ENCODE data around the gene G3BP1.

G3BP1 gene

DNA sequence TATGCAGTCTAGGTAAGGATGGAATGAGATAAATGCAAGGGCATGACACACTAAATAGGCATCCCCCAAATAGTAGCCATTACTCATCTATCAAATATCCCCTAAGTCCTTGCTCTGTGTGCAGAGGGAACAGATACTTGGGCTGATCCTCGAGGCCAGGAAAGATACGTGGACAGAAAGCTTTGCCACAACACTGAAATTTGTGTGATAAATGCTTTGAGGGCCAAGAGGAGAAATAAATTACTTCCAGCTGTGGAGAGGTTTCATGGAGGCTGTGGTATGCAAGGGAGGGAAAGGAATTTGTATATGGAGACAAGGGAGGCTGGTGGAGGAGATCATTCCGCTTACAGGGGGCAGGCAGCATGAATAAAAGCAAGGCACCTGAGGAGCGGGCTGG lies 31.8 kb upstream of the G3BP1 start:
- TF ChIP-seq NFIC (IDR thresholded peaks at IDR 0.05) (no peak), YY1 (IDR thresholded peaks at IDR 0.05; ENCODE audit: low read depth) (no peak), FOXM1 (IDR thresholded peaks at IDR 0.05; ENCODE audit: borderline replicate concordance, low read depth) (no peak), CEBPB (IDR thresholded peaks at IDR 0.05) (no peak), TCF12 (IDR thresholded peaks at IDR 0.05; ENCODE audit: low read depth) (no peak), EGR1 (IDR thresholded peaks at IDR 0.05) (no peak), EP300 (IDR thresholded peaks at IDR 0.05; ENCODE audit: borderline replicate concordance) (no peak), CREB1 (IDR thresholded peaks at IDR 0.05; ENCODE audit: low read depth) (no peak), ZBTB7A (IDR thresholded peaks at IDR 0.05; ENCODE audit: low read depth) (no peak), TEAD4 (IDR thresholded peaks at IDR 0.05) (no peak), RAD21 (IDR thresholded peaks at IDR 0.05; ENCODE audit: low read depth) (no peak)
- TF ChIP-seq, protein P1, sequence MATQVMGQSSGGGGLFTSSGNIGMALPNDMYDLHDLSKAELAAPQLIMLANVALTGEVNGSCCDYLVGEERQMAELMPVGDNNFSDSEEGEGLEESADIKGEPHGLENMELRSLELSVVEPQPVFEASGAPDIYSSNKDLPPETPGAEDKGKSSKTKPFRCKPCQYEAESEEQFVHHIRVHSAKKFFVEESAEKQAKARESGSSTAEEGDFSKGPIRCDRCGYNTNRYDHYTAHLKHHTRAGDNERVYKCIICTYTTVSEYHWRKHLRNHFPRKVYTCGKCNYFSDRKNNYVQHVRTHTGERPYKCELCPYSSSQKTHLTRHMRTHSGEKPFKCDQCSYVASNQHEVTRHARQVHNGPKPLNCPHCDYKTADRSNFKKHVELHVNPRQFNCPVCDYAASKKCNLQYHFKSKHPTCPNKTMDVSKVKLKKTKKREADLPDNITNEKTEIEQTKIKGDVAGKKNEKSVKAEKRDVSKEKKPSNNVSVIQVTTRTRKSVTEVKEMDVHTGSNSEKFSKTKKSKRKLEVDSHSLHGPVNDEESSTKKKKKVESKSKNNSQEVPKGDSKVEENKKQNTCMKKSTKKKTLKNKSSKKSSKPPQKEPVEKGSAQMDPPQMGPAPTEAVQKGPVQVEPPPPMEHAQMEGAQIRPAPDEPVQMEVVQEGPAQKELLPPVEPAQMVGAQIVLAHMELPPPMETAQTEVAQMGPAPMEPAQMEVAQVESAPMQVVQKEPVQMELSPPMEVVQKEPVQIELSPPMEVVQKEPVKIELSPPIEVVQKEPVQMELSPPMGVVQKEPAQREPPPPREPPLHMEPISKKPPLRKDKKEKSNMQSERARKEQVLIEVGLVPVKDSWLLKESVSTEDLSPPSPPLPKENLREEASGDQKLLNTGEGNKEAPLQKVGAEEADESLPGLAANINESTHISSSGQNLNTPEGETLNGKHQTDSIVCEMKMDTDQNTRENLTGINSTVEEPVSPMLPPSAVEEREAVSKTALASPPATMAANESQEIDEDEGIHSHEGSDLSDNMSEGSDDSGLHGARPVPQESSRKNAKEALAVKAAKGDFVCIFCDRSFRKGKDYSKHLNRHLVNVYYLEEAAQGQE (IDR thresholded peaks at IDR 0.05; ENCODE audit: low read depth): no peak
- TF ChIP-seq, protein P2, sequence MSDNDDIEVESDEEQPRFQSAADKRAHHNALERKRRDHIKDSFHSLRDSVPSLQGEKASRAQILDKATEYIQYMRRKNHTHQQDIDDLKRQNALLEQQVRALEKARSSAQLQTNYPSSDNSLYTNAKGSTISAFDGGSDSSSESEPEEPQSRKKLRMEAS (IDR thresholded peaks at IDR 0.05): no peak

DNA sequence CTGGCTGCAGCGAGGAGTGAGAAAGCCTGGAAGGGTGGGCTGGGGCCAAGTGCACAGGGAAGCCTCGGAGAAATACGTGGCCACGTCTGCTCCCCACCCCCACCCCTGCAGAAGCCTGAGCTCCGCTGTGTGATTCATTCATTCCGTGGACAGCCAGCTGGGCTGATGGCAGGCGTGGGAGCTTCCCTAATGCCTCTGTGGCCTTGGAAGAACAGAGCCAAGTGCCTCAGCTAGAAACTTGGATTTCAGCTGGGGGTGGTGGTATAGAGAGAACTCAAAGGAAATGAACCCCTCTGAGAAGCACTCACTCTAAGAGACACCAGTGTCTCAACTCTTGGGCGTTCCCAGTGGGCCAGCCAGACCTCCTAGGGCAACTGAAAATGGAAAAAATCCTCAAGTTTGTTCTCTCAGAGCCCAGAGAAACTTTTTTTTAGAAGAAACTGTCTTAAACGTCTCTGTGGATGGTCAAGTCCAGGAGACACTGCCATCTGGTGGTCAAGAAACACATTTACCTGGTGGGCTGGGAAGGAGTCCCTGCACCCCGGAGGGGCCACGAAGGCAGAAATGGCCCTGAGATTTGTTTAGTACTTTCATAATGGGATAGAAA lies 31.3 kb upstream of the G3BP1 start:
- TF ChIP-seq, protein P3, sequence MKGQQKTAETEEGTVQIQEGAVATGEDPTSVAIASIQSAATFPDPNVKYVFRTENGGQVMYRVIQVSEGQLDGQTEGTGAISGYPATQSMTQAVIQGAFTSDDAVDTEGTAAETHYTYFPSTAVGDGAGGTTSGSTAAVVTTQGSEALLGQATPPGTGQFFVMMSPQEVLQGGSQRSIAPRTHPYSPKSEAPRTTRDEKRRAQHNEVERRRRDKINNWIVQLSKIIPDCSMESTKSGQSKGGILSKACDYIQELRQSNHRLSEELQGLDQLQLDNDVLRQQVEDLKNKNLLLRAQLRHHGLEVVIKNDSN (IDR thresholded peaks at IDR 0.05): no peak
- TF ChIP-seq, protein P2 (IDR thresholded peaks at IDR 0.05): no peak
- TF ChIP-seq CEBPB (IDR thresholded peaks at IDR 0.05) (no peak), YY1 (IDR thresholded peaks at IDR 0.05; ENCODE audit: low read depth) (no peak), NFIC (IDR thresholded peaks at IDR 0.05) (no peak), CREB1 (IDR thresholded peaks at IDR 0.05; ENCODE audit: low read depth) (no peak), TEAD4 (IDR thresholded peaks at IDR 0.05) (no peak), ZBTB7A (IDR thresholded peaks at IDR 0.05; ENCODE audit: low read depth) (peak; percentile 72; the same call in 1 of the 2 replicates), EP300 (IDR thresholded peaks at IDR 0.05; ENCODE audit: borderline replicate concordance) (no peak), RAD21 (IDR thresholded peaks at IDR 0.05; ENCODE audit: low read depth) (peak; percentile 77), EGR1 (IDR thresholded peaks at IDR 0.05) (no peak), TCF12 (IDR thresholded peaks at IDR 0.05; ENCODE audit: low read depth) (0 out of 2 replicates have a peak, but pooled peaks have one; percentile 25), TAF1 (IDR thresholded peaks at IDR 0.05; ENCODE audit: low read depth) (no peak), FOXM1 (IDR thresholded peaks at IDR 0.05; ENCODE audit: borderline replicate concordance, low read depth) (no peak)
- TF ChIP-seq, protein P1 (IDR thresholded peaks at IDR 0.05; ENCODE audit: low read depth): no peak

DNA sequence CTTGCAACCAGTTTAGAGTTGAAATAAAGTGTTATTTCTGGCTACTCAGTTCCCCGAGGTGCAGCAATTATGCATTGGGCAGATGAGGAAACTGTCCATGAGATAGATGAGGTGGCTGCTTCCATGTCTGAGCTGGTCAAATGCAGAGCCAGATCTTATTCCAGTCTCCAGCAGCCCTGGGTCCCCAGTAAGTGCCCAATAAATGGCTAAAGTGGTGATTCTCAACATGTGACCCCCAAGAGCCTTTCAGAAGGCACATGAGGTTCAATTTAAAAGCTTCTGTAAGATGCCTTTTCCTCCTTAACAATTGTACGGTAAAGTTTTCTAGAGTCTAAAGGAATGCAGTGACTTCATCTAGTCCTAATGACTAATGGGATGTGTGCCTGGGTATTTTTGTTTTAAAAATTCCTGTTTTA lies 30.8 kb upstream of the G3BP1 start:
- TF ChIP-seq, protein P2 (IDR thresholded peaks at IDR 0.05): no peak
- TF ChIP-seq, protein P1 (IDR thresholded peaks at IDR 0.05; ENCODE audit: low read depth): no peak
- TF ChIP-seq CEBPB (IDR thresholded peaks at IDR 0.05) (no peak), RAD21 (IDR thresholded peaks at IDR 0.05; ENCODE audit: low read depth) (no peak), FOXM1 (IDR thresholded peaks at IDR 0.05; ENCODE audit: borderline replicate concordance, low read depth) (no peak), ZBTB7A (IDR thresholded peaks at IDR 0.05; ENCODE audit: low read depth) (no peak), CREB1 (IDR thresholded peaks at IDR 0.05; ENCODE audit: low read depth) (no peak), EP300 (IDR thresholded peaks at IDR 0.05; ENCODE audit: borderline replicate concordance) (no peak), TCF12 (IDR thresholded peaks at IDR 0.05; ENCODE audit: low read depth) (no peak), YY1 (IDR thresholded peaks at IDR 0.05; ENCODE audit: low read depth) (no peak), TAF1 (IDR thresholded peaks at IDR 0.05; ENCODE audit: low read depth) (no peak), EGR1 (IDR thresholded peaks at IDR 0.05) (no peak), NFIC (IDR thresholded peaks at IDR 0.05) (no peak), TEAD4 (IDR thresholded peaks at IDR 0.05) (no peak)
- TF ChIP-seq, protein P3 (IDR thresholded peaks at IDR 0.05): no peak

Data from Ishikawa (cell line).